DND-41 (cell line): ENCODE data around the gene TRMO.

Experiments
- ATAC-seq: fragments of 200-7000 bp; cut with Tn5 transposase; 3 replicates; pipeline ENCODE4 v1.9.1; 2021; ENCODE audit warnings: low read depth; ENCODE audit not compliant: insufficient read depth
- DNase-seq: peaks from one replicate; pipeline ENCODE4 v3.0.0-alpha.2; 2020
- H2AFZ ChIP-seq: 2 replicates; pipeline ENCODE4 v1.6.0; 2012; ENCODE audit warnings: low read depth, low read length
- H3K27ac ChIP-seq: 2 replicates; pipeline ENCODE4 v1.5.1; 2012; ENCODE audit warnings: low read length, inconsistent platforms
- H3K27me3 ChIP-seq: fragments of 200-600 bp; sonication (generic); 2 replicates; pipeline ENCODE4 v1.6.0; 2012; ENCODE audit warnings: low read length, mild to moderate bottlenecking, inconsistent platforms; ENCODE audit not compliant: insufficient read depth, poor library complexity
- H3K36me3 ChIP-seq: 2 replicates; pipeline ENCODE4 v1.5.1; 2012; ENCODE audit warnings: low read length, inconsistent platforms; ENCODE audit not compliant: insufficient read depth
- H3K4me1 ChIP-seq: 2 replicates; pipeline ENCODE4 v1.5.1; 2012; ENCODE audit warnings: mild to moderate bottlenecking, low read length; ENCODE audit not compliant: insufficient read depth
- H3K4me2 ChIP-seq: 2 replicates; pipeline ENCODE4 v1.6.0; 2012; ENCODE audit warnings: mild to moderate bottlenecking, moderate library complexity, low read length, inconsistent platforms; ENCODE audit not compliant: insufficient read depth
- H3K4me3 ChIP-seq, 2 experiments: fragments of 200-600 bp in 1 of 2; shearing (Covaris generic) in 1 of 2; 2 replicates each; pipeline ENCODE4 v1.5.1; 2012 to 2016; ENCODE audit warnings: inconsistent platforms in 2 of 2, low read length in 2 of 2, mild to moderate bottlenecking in 2 of 2, low read depth in 1 of 2, moderate library complexity in 1 of 2
- H3K79me2 ChIP-seq: 2 replicates; pipeline ENCODE4 v1.6.0; 2012; ENCODE audit warnings: low read length, inconsistent platforms; ENCODE audit not compliant: insufficient read depth
- H3K9ac ChIP-seq: 2 replicates; pipeline ENCODE4 v1.6.0; 2012; ENCODE audit warnings: low read depth, mild to moderate bottlenecking, inconsistent platforms, low read length, moderate library complexity
- H3K9me3 ChIP-seq: 2 replicates; pipeline ENCODE4 v1.5.1; 2012; ENCODE audit warnings: low read length, moderate library complexity, mild to moderate bottlenecking, inconsistent platforms; ENCODE audit not compliant: insufficient read depth, severe bottlenecking
- H4K20me1 ChIP-seq: 2 replicates; pipeline ENCODE4 v1.6.0; 2012; ENCODE audit warnings: low read length; ENCODE audit not compliant: insufficient read depth
- CTCF ChIP-seq: IDR thresholded peaks from 2 replicates; pipeline ENCODE4 v1.5.1; 2012; ENCODE audit warnings: borderline replicate concordance, low read length, moderate library complexity, mild to moderate bottlenecking; ENCODE audit not compliant: poor library complexity, severe bottlenecking; ENCODE audit errors: extremely low read depth
- EZH2 ChIP-seq: IDR thresholded peaks from 3 replicates; pipeline ENCODE4 v1.6.1; 2012; ENCODE audit warnings: borderline replicate concordance, low read depth, mild to moderate bottlenecking, moderate library complexity, low read length, inconsistent platforms; ENCODE audit not compliant: severe bottlenecking

The TRMO gene

DNA sequence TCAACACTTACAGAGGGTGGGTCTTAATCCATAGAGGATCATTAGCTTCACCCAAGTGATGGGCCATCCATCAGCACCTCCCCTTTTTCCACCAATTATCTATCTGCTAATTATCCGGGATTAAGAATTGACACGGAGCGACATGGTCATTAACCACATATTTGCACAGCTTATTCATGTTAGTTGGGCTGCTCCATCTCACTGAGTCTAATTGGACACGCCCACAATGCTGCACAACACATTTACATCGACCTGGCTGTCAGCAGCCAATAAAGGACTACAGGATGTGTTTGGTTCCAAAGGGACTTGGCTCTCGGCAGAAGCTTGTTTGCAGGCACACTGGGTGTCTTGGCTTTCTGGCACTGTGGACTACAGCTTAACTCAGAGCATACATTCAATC is 47.7 kb downstream of the TRMO start:
- H3K27me3 ChIP-seq, result peaks cover 4% of the 10 kb centered on the region
- ATAC-seq, result no peak
- H3K4me3 ChIP-seq, result no peak overlapping the region
- no peaks in the 10 kb centered on the region for H3K36me3 ChIP-seq
- no peak overlapping the region for H2AFZ ChIP-seq
- H3K9me3 ChIP-seq, result no peaks in the 10 kb centered on the region
- no peak overlapping the region for H3K9ac ChIP-seq
- DNase-seq, result no peak
- no peaks in the 10 kb centered on the region for H3K4me1 ChIP-seq
- no peaks in the 10 kb centered on the region for H4K20me1 ChIP-seq
- no peak overlapping the region for H3K27ac ChIP-seq
- no peak overlapping the region for H3K4me2 ChIP-seq
- TF ChIP-seq CTCF (no peak), EZH2 (no peak)
- no peaks in the 10 kb centered on the region for H3K79me2 ChIP-seq

DNA sequence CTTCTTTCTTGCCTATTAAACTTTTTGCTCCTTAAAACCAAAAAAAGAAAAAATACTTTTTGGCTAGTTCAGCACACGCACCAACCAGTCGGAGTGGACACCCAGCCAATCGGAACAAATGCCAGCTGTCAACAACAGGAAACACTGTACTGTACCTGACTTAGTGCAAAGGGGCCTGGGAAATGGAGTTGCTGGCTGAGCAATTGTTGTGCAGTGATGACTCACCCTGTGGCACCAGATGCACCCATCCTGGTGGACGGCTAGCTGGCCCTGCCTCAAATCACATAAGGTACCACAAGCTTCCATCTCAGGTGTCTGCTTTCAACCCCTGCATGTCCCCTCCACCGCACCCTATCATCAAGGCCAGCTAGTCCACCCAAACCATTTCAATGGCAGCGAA is 48.4 kb downstream of the TRMO start:
- H3K4me3 ChIP-seq, result no peak overlapping the region
- ATAC-seq (no peak), DNase-seq (no peak)
- no peaks in the 10 kb centered on the region for H3K36me3 ChIP-seq
- H3K9me3 ChIP-seq, result no peaks in the 10 kb centered on the region
- TF ChIP-seq CTCF (no peak), EZH2 (no peak)
- H3K27me3 ChIP-seq, result peaks cover 4% of the 10 kb centered on the region
- no peak overlapping the region for H2AFZ ChIP-seq
- no peaks in the 10 kb centered on the region for H3K79me2 ChIP-seq
- no peak overlapping the region for H3K9ac ChIP-seq
- no peak overlapping the region for H3K4me2 ChIP-seq
- H3K27ac ChIP-seq, result no peak overlapping the region
- H3K4me1 ChIP-seq, result no peaks in the 10 kb centered on the region
- H4K20me1 ChIP-seq, result no peaks in the 10 kb centered on the region

DNA sequence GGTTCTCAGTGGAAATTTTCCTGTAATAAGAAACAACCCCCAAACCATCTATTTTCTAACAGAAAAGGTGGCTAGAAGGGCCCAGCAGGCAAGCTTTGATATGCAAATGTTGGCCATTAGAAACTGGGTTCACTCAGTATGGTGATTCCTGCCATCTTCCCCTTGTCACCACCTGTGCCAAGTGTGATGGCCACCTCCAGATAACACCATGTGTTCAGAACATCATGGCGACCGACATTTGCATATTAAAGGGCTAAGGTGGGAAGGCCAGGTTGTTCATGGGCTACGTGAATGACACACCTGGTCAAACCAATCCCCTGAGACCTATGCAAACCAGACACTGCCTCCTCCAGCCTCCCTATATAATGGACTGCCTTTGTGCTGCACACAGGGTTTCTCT is 48.9 kb downstream of the TRMO start:
- H3K36me3 ChIP-seq, result no peaks in the 10 kb centered on the region
- no peaks in the 10 kb centered on the region for H3K9me3 ChIP-seq
- H2AFZ ChIP-seq, result no peak overlapping the region
- no peaks in the 10 kb centered on the region for H3K79me2 ChIP-seq
- no peak for TF ChIP-seq CTCF
- TF ChIP-seq EZH2, result no peak
- H3K27ac ChIP-seq, result no peak overlapping the region
- DNase-seq (no peak), ATAC-seq (no peak)
- peaks cover 4% of the 10 kb centered on the region for H3K27me3 ChIP-seq
- no peaks in the 10 kb centered on the region for H4K20me1 ChIP-seq
- no peak overlapping the region for H3K9ac ChIP-seq
- no peak overlapping the region for H3K4me2 ChIP-seq
- no peak overlapping the region for H3K4me3 ChIP-seq
- no peaks in the 10 kb centered on the region for H3K4me1 ChIP-seq

DNA sequence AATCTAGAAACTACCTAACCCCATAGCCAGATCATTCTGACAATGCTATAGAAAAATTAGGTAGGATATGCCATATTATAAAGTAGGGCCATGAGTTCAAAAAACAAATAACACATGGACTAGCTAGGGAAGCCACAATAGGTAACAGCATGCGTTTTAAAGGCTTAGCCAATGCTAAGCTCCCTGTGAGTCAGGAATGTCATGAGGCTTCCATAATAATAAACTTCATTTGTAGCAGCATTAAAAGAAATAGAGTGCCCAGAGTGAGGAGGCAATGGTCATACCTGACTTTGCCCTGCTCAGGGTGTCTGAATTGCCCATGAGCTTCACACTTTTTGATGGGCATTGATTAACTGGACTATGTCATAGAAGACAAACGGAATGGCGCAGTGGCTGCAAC is 53.4 kb downstream of the TRMO start:
- Histone ChIP-seq H3K79me2 (no peaks in the 10 kb centered on the region), H3K36me3 (no peaks in the 10 kb centered on the region), H3K9me3 (peaks cover 4% of the 10 kb centered on the region), H3K27ac (no peak overlapping the region), H3K4me2 (no peak overlapping the region), H3K4me3 (no peak overlapping the region), H4K20me1 (no peaks in the 10 kb centered on the region), H3K4me1 (no peaks in the 10 kb centered on the region), H2AFZ (no peak overlapping the region), H3K27me3 (peaks cover 4% of the 10 kb centered on the region), H3K9ac (no peak overlapping the region)
- DNase-seq, result no peak
- TF ChIP-seq EZH2 (no peak), CTCF (no peak)
- ATAC-seq, result no peak
